H1 (cell line): Measurements from ENCODE around the gene BTBD1. TPM values are rescaled to one million over a fixed set of nuclear protein-coding genes. Genes with fewer than 3 reads are reported as not detected.

ENCODE experiments used
- ASH2L ChIP-seq: fragments of 200-600, 300-600 bp; sonication (generic); IDR thresholded peaks from one replicate; pipeline ENCODE4 v1.7.1; 2017; ENCODE audit warnings: low read length
- ATF3 ChIP-seq: IDR thresholded peaks from 2 replicates; pipeline ENCODE4 v1.6.1; 2011; ENCODE audit warnings: low read depth, mild to moderate bottlenecking, low read length; ENCODE audit not compliant: insufficient read depth
- CBX5 ChIP-seq: fragments of 300-800, 300-1000 bp; sonication (generic); IDR thresholded peaks from 2 replicates; pipeline ENCODE4 v1.7.1; 2016; ENCODE audit warnings: antibody characterized with exemption, low read length, low read depth
- GABPA ChIP-seq: IDR thresholded peaks from 2 replicates; pipeline ENCODE4 v1.6.1; 2011; ENCODE audit warnings: mild to moderate bottlenecking, low read length, moderate library complexity, borderline replicate concordance; ENCODE audit not compliant: insufficient read depth
- HDAC2 ChIP-seq, 2 experiments: fragments of 300-600 bp in 1 of 2; sonication (generic) in 1 of 2; IDR thresholded peaks; 2 replicates each; pipeline ENCODE4 v1.6.1; 2011 to 2012; ENCODE audit warnings: low read depth in 2 of 2, low read length in 2 of 2, mild to moderate bottlenecking in 2 of 2, moderate library complexity in 2 of 2, borderline replicate concordance in 1 of 2, inconsistent platforms in 1 of 2
- RFX5 ChIP-seq: IDR thresholded peaks from 2 replicates; pipeline ENCODE4 v1.6.1; 2011; ENCODE audit warnings: low read depth, low read length, improper control_type of control experiment, borderline replicate concordance
- RXRA ChIP-seq: IDR thresholded peaks from 2 replicates; pipeline ENCODE4 v1.6.1; 2011; ENCODE audit warnings: low read depth, mild to moderate bottlenecking, low read length, moderate library complexity; ENCODE audit not compliant: insufficient read depth
- SRF ChIP-seq: IDR thresholded peaks from 2 replicates; pipeline ENCODE4 v1.6.1; 2011; ENCODE audit warnings: mild to moderate bottlenecking, low read depth, low read length, moderate library complexity
- polyA plus RNA-seq, 7 experiments: library from polyadenylated mRNA; depleted of rRNA in 3 of 7; stranded (reverse) in 5 of 7; unstranded in 2 of 7; fragments of >200 nt in 5 of 7; fragments of 200-250 nt in 2 of 7; gene quantifications; 1 replicate in 5 of 7; 2 replicates in 1 of 7; 4 replicates in 1 of 7; pipeline versions ENCODE4 v1.2.1 to v1.2.3, GENCODE V29; 2011 to 2013; ENCODE audit warnings: missing spikeins in 2 of 7, mixed read lengths in 2 of 7
- total RNA-seq: library from RNA; stranded (reverse); fragmentation: NEBNext Ultra II Directional; extraction: Animal tissue kit (Norgen Biotek cat#: 25700); gene quantifications from 2 replicates; pipeline ENCODE4 v1.2.1, GENCODE V29; 2021

BTBD1 gene
- total and polyA plus RNA-seq, 2 of the 8 experiments (the other 6 are each of a cell fraction or from before 2014, with no cell fraction given), result 18.6 to 39.5 TPM

GRCh38 chr15:83115831-83116565, 48.9 kb upstream of the BTBD1 start (continued):
- TF ChIP-seq ATF3, result no peak
- TF ChIP-seq CBX5, result no peak
- TF ChIP-seq ASH2L, result no peak
- no peak for TF ChIP-seq RXRA
- TF ChIP-seq HDAC2 (IDR thresholded peaks at IDR 0.05; ENCODE audit: borderline replicate concordance in 1 of 2, low read depth in 2 of 2, low read length in 2 of 2), result no peak
- TF ChIP-seq SRF, result no peak
- no peak for TF ChIP-seq RFX5
- no peak for TF ChIP-seq GABPA
